HepG2 (cell line): Measurements from ENCODE around the gene TEX51.

Experiments used
- CTCF ChIP-seq: sonication (generic); formaldehyde crosslinking; IDR thresholded peaks from 2 replicates; pipeline ENCODE4 v1.5.0; 2020; ENCODE audit warnings: mild to moderate bottlenecking, missing genetic modification reagents, moderate library complexity
- EZH2 ChIP-seq: conservative IDR thresholded peaks from 2 replicates; pipeline ENCODE4 v1.6.1; 2012; ENCODE audit warnings: mild to moderate bottlenecking, low read depth, low read length, moderate library complexity
- FOXP1 ChIP-seq, 2 experiments: fragments of 450-650 bp in 1 of 2; IDR thresholded peaks; 2 replicates each; pipeline ENCODE4 v1.6.1; 2017 to 2018; ENCODE audit warnings: antibody characterized with exemption in 1 of 2
- PBX2 ChIP-seq: IDR thresholded peaks from 2 replicates; pipeline ENCODE4 v1.6.1; 2016; ENCODE audit warnings: control low read depth
- POLR2A ChIP-seq, 2 experiments: IDR thresholded peaks; 2 replicates each; pipeline ENCODE4 v1.6.1; 2011; ENCODE audit warnings: low read depth in 2 of 2, low read length in 2 of 2, mild to moderate bottlenecking in 1 of 2, moderate library complexity in 1 of 2; ENCODE audit not compliant: insufficient read depth in 1 of 2
- RBM39 ChIP-seq: fragments of 200-400 bp; formaldehyde crosslinking; IDR thresholded peaks from one replicate; pipeline ENCODE4 v1.6.1; 2018; ENCODE audit warnings: antibody characterized with exemption, mild to moderate bottlenecking, low read depth, low read length; ENCODE audit not compliant: poor library complexity, severe bottlenecking
- U2AF1 ChIP-seq: fragments of 200-400 bp; formaldehyde crosslinking; optimal IDR thresholded peaks from 2 replicates; pipeline ENCODE3; 2017; ENCODE audit warnings: mild to moderate bottlenecking, low read depth, low read length
- YY1 ChIP-seq: IDR thresholded peaks from 2 replicates; pipeline ENCODE4 v1.6.1; 2011; ENCODE audit warnings: low read length, low read depth, moderate library complexity, mild to moderate bottlenecking; ENCODE audit not compliant: insufficient read depth, insufficient replicate concordance
- ZNF136 ChIP-seq: sonication (generic); formaldehyde crosslinking; IDR thresholded peaks from 2 replicates; pipeline ENCODE4 v1.8.1; 2022; ENCODE audit warnings: low read depth, mild to moderate bottlenecking, moderate library complexity, missing genetic modification reagents
- ZNF512B ChIP-seq: sonication (generic); formaldehyde crosslinking; IDR thresholded peaks from 2 replicates; pipeline ENCODE4 v1.5.1; 2020; ENCODE audit warnings: missing genetic modification reagents, mild to moderate bottlenecking, borderline replicate concordance
- ZNF589 ChIP-seq: sonication (generic); formaldehyde crosslinking; conservative IDR thresholded peaks from 2 replicates; pipeline ENCODE4 v1.8.0; 2022; ENCODE audit warnings: mild to moderate bottlenecking, moderate library complexity, missing genetic modification reagents
- ZNF670 ChIP-seq: sonication (generic); formaldehyde crosslinking; IDR thresholded peaks from 2 replicates; pipeline ENCODE4 v1.8.0; 2022; ENCODE audit warnings: mild to moderate bottlenecking, missing genetic modification reagents, borderline replicate concordance

- TF ChIP-seq YY1 = no peak
- no peak for TF ChIP-seq ZNF512B (CRISPR knock-in tag)
- no peak for TF ChIP-seq ZNF136 (CRISPR knock-in tag)
- no peak for TF ChIP-seq ZNF589 (CRISPR knock-in tag)
- no peak for TF ChIP-seq RBM39
- no peak for TF ChIP-seq CTCF (CRISPR knock-in tag)
- TF ChIP-seq U2AF1 = no peak
- TF ChIP-seq PBX2 = no peak
- no peak for TF ChIP-seq FOXP1 (IDR thresholded peaks at IDR 0.05)
- no peak for TF ChIP-seq FOXP1 (CRISPR knock-in tag; IDR thresholded peaks at IDR 0.05)
- TF ChIP-seq POLR2A (IDR thresholded peaks at IDR 0.05; ENCODE audit: insufficient read depth in 1 of 2, low read depth in 2 of 2, low read length in 2 of 2) = no peak
- no peak for TF ChIP-seq ZNF670 (CRISPR knock-in tag)
- no peak for TF ChIP-seq EZH2
These were observed 22.1 kb upstream of the TEX51 start for GRCh38 chr2:126876631-126877030.
